Activated CD8-positive, alpha-beta memory T cell treated with anti-CD3 and anti-CD28 coated beads for 1 hour (primary cell): ENCODE data around the gene HELT.
"Not testable (repeated sequence)": the region's sequence is repeated elsewhere in the genome, so short reads cannot be mapped to it uniquely, and the experiment has no call there.

Experiments
- DNase-seq, 2 donors: peaks; one replicate each; pipeline ENCODE4 v3.0.0-alpha.2; 2020; ENCODE audit warnings: low read depth in 1 of 2; ENCODE audit errors: extremely low read depth in 1 of 2

Gene HELT

DNA sequence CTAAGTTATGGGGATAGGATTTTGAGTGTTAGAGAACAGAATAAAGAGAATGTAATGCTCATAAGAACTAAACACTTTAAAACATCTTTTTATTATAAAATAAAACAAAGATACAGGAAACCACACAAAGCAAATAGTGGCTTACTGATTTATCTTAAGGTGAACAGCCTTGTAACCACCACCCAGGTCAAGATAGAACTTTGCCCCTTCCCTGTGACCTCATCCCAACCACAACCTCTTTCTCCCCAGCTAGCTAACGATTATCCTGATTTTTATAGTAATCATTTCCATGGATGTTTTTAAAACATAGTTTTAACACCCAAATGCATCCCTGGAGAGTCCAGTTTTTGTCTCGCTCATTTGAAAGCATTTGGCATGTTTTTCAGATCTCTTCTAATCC, 17.0 kb downstream of the HELT start:
- DNase-seq, result no peak

DNA sequence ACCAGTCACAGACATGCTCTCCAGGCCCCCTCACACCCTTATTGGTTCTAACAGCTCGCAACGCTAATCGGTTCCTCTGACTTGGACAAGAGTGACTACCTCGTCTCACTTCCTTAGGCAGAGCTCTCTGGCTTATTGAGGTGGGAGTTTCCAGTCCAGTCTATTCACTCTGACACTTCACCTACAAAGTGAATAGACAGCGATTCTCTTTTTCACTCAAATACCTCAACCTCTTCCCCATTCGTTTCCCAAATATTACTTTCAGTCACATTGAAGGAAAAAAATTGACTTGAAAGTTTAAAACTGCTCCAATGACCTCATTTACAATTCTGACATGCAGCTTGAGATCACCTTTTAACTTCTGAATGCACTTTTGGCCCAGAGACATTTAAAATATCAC, 17.7 kb downstream of the HELT start:
- DNase-seq, result no peak

DNA sequence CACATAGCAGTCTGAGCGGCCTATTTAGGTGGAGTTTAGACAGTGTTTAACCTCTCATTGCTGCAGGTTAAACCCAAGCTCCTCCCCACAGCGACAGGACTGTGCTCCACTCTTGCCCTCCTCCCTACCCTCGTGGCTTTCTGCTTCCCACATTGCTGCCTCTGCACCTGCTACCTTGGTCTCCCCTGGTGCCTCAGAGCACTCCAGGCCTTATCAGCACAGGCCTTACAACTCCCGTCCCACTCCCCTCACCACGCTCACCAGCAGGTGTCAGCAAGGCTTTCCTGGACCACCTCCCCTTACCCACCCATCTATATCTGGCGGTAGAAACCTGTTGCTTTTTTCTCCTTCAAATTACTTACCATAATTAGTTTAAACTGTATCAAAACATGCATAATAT, 18.6 kb downstream of the HELT start:
- no peak for DNase-seq

DNA sequence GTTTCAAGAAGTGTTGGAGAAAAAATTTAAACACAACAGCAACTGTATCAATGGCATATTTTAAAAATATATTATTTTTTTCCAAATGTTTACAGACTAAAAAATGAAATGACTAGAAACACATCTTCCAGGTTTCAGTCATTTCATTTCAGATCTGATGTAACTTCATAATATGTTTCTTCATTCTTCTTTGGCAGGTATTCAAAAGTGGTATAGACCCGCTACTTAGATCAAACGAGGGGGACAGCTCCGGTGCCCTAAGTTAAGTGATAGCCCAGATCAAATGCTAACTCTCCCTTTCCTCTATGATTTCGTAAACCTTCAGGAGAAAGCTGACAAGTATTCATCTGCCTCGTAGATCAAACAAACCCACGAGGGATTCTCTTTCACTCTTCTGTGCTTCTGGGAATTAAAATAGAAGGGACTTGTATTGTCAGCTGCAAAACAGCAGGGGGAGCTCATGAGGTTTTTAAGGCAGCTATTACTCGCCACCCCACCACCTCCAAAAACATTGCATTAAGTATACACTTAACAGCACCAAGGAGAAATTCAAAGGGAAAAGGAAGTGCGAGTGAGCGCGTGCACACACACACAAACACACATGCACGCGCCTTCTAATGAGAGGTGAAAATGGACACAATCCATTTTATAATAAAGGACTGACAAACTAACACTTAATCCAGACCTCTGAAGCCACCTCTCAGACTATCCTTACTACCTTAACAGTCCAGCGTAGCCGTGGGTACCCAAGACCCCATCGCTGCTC, 21.4 kb downstream of the HELT start:
- DNase-seq, result peak in 1 of 2 donors; percentile 10

DNA sequence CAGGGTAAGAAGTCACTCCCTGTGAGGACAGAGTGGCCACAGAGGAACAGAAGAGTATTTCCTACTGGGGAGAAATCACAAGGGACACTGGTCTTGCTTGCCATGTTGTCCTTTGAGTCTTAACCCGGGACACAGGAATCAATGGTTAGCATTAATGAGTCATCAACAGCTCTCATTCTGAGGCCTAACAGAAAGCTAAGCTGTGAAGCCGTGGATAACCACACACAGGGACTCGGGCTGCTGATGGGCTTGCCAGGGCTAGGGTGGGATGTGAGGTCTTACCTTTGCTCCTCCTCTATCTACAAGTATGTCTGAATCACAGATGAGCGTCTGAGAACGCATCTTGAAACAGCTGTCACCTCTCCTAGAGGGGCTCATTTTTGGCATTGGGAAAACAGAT, 22.2 kb downstream of the HELT start:
- no peak for DNase-seq

DNA sequence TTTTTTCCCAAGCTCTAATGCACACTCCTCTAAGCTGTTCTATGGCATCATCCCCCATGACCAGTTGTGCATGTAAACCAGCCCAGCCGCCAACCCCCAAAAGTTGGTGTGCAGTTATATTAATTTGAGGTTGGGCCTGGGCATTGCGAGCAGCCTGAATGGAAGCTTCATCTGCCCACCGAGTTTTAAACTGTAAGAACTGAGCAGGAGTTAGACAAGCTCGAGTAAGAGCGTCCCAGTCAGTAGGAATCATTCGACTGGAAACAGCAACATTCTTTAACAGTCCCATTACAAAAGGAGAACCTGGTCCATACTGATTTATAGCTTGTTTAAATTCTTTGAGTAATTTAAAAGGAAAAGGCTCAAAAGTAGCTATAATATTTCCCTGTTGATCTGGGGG, 32.0 kb downstream of the HELT start:
- DNase-seq, result not testable (repeated sequence)

DNA sequence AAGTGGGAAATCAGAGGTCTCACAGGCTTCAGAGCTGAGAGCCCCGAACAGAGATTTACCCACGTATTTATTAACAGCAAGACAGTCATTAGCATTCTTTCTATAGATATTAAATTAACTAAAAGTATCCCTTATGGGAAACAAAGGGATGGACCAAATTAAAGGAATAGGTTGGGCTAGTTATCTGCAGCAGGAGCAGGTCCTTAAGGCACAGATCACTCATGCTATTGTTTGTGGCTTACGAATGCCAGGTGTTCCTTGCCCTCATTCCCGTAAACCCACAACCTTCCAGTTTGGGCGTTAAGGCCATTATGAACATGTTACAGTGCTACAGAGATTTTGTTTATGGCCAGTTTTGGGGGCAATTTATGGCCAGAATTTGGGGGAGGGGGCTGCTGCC, 33.0 kb downstream of the HELT start:
- DNase-seq, result not testable (repeated sequence)

DNA sequence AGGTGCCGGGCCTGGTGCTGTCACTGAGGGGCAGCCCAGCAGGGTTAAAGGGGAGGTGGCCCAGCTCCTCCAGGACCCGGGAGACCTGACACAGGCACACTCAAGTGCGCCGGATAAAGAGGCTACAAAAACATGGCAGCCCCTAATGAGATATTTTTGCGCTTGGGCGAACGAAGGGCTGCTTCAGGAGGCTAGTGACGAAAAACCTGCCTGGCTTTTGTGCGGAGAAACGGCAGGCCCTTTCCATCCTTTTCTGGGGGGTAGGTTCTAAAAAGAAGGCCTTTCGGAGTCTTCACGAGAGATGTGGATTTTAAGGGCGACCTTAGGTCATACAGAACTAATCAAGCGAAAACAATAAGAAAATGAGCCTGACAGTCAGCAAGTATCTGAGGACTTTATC, 35.5 kb downstream of the HELT start:
- DNase-seq, result no peak

DNA sequence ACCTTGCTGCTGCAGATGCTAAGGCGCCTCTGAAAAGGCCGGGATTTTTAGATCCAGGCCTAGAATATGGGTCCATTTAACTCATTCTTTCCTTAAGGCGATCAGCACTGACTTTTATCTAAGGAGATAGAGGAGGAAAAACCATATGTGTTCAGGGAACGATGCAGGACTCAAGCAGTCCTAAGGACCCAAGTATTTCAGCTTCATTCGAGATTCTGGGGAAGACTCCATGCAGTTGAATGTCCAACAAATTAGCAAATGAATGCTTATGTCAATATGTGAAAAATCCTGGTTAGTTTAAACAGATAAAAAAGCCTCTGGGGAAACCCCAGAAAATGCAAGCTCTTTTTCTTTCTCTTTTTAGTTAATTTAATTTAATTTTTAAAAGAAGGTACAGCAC, 36.0 kb downstream of the HELT start:
- DNase-seq, result no peak

DNA sequence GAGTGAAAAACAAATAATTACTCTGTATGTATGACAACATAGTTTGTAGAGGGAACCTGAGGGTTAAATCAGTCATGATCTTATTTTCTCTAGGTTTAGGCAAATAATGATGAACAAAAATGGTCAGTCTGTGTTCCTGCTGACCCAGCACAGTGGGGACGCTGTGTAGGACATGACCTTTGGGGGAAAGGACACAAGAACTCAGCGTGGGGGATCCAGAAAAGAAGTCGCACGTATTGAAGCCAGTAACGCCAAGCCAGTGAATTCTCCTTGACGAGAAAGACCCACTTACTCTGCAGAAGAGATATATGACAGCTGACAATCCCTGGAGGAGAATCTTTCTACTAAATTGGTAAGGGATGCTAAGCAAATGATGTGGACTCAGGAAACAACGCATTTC, 36.6 kb downstream of the HELT start:
- DNase-seq, result no peak

DNA sequence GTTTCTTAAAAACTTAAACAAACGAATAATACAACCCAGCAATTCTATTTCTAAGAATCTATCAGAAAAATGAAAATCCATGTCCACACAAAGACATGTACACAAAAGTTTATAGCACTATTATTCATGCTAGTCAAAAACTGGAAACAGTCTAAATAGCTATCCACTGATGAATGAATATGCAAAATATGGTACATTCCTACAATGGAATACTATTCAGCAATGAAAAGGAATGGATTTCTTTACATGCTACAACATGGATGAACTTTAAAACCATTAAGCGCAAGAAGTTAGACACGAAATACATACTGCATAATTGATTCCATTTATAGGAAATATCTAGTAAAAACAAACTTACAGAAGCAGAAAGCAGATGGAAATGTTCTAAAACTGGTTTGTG, 43.3 kb downstream of the HELT start:
- DNase-seq, result no peak

DNA sequence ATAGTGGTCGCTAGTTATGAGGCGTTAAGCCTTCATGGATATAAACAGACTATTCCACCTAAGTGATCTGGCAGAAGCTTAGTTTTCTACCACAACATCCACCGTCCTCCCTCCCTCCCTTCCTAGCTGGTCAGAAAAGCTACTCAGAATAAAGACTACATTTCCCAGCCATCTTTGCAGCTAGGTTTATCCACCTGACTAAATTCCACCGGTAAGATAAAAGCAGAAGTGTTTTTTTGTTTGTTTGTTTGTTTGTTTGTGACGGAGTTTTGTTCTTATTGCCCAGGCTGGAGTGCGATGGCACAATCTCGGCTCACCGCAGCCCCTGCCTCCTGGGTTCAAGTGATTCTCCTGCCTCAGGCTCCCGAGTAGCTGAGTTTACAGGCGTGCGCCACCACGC, 44.3 kb downstream of the HELT start:
- DNase-seq, result no peak

DNA sequence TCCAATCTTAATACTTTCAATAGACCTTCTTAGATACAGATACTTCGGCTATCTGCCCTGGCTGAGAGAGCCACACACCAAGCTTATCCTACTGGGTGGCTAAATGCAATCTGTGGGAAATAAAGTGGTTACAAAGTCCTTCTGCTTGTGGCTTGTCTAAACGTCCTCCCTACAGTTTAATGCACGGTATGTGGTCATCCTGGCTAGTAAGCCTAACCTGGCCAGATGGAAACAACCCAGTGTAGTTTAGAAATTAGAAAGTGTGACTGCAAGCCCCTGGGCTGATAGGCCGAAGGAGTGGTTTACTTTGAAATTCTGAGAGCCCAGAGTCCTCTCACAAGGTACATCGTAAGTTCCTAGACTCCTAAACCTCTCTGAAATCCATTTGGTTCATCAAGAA, 47.9 kb downstream of the HELT start:
- DNase-seq, result no peak

DNA sequence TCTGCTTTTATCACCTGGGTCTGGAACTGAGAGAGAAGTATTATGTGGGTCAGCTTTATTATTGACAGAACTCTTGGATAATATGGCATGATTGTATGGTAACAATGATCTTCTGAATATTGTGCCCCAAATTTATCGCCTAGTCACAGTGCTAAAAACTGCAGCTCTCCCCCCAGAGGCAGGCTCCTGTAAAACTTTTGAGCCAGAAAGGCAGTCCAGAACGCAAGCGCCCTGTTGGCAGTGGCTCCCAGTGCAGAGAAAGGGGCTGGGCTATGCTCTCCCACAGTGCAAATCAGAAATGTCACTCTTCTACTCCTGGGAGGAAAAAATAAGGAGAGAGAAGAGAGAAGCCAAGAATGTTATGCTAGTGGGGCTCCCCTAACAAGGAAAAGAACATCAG, 50.5 kb downstream of the HELT start:
- no peak for DNase-seq
